ENCODE data around the gene RPL36A. TPM values are rescaled to one million over a fixed set of nuclear protein-coding genes. Genes with fewer than 3 reads are reported as not detected.
A peak's percentile ranks its signal among the peaks of the same experiment; 100 is the strongest.

The RPL36A gene
- total RNA-seq, 2 donors from 2014 or later: 316 to 385 TPM

DNA sequence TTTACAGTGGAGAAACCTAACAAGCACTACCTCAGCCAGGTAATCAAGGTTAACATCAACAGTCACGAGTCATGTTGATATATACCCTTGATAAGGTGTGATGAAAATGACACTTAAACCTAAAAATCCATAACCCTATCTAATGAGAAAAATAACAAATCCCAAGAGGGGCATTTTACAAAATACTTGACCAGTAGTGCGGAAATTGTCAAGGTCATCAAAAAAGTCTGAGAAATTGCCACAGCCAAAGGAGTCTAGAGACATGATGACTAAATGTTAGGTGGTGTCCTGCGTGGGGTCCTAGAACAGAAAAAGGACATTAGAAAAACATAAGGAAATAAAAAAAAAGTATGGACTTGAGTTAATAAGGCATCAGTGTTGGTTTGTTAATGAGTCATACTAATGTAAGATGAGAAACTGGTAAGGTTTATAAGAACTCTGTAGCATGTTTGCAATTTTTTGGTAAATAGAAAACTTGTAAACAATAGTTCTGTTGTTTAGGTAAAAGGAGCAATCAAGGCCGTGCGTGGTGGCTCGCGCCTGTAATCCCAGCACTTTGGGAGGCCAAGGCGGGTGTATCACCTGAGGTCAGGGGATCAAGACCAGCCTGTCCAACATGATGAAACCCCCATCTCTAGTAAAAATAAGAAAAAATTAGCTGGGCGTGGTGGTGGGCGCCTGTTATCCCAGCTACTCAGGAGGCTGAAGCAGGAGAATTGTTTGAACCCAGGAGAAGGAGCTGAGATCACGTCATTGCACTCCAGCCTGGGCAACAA lies 2.9 kb downstream of the RPL36A start:
- Mint-ChIP-seq H3K36me3 (ENCODE audit: low read depth) (peaks cover 32% of the 10 kb centered on the region), H3K4me3 (no peak overlapping the region), H3K27ac (no peak overlapping the region), H3K9me3 (peaks cover 44% of the 10 kb centered on the region), H3K27me3 (ENCODE audit: insufficient read depth) (no peaks in the 10 kb centered on the region), H3K4me1 (peaks cover 2% of the 10 kb centered on the region)
- no peak overlapping the region for H3K27ac ChIP-seq (ENCODE audit: low read depth, low read length)
- H3K4me3 ChIP-seq (ENCODE audit: low read length): peak overlapping the region; percentile 29
- no peak for DNase-seq
- peaks cover 28% of the 10 kb centered on the region for H3K36me3 ChIP-seq (ENCODE audit: control insufficient read depth, insufficient read depth, low read length)
- no peaks in the 10 kb centered on the region for H3K4me1 ChIP-seq (ENCODE audit: control insufficient read depth, insufficient read depth, low read length)
- TF ChIP-seq, protein P1, sequence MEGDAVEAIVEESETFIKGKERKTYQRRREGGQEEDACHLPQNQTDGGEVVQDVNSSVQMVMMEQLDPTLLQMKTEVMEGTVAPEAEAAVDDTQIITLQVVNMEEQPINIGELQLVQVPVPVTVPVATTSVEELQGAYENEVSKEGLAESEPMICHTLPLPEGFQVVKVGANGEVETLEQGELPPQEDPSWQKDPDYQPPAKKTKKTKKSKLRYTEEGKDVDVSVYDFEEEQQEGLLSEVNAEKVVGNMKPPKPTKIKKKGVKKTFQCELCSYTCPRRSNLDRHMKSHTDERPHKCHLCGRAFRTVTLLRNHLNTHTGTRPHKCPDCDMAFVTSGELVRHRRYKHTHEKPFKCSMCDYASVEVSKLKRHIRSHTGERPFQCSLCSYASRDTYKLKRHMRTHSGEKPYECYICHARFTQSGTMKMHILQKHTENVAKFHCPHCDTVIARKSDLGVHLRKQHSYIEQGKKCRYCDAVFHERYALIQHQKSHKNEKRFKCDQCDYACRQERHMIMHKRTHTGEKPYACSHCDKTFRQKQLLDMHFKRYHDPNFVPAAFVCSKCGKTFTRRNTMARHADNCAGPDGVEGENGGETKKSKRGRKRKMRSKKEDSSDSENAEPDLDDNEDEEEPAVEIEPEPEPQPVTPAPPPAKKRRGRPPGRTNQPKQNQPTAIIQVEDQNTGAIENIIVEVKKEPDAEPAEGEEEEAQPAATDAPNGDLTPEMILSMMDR (conservative IDR thresholded peaks at IDR 0.05): no peak
- WGBS, 2 experiments (ENCODE audit: insufficient coverage in 1 of 2, insufficient read length in 1 of 2): 98 to 100% methylated on average over 1 to 9 of the region's 11 CpGs
- H3K27me3 ChIP-seq (ENCODE audit: control insufficient read depth, insufficient read depth, low read length, poor library complexity, severe bottlenecking): no peaks in the 10 kb centered on the region
- no peak overlapping the region for H3K9ac ChIP-seq (ENCODE audit: extremely low read depth, low read length, poor library complexity, severe bottlenecking)
- H3K9me3 ChIP-seq (ENCODE audit: control insufficient read depth, low read length): no peaks in the 10 kb centered on the region

DNA sequence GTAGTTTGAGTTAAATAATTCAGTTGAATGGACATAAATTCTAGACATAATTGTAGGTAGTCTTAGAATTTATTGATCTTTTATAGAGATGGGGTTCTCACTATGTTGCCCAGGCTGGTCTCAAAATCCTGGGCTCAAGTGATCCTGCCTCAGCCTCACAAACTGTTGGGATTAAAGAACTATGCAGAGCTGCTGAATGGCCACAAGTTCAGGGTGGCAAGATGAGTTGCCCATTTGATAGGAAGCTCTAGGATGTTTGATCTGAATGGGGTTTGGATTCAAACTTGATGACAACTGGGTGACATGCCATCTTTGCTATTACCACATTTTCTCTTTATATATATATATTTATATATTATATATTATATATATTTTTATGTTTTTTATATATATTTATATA lies 3.6 kb downstream of the RPL36A start:
- DNase-seq: no peak
- H3K27me3 Mint-ChIP-seq (ENCODE audit: insufficient read depth): no peaks in the 10 kb centered on the region
- Histone ChIP-seq H3K36me3 (ENCODE audit: control insufficient read depth, insufficient read depth, low read length) (peaks cover 28% of the 10 kb centered on the region), H3K4me3 (ENCODE audit: low read length) (no peak overlapping the region), H3K9me3 (ENCODE audit: control insufficient read depth, low read length) (no peaks in the 10 kb centered on the region), H3K27me3 (ENCODE audit: control insufficient read depth, insufficient read depth, low read length, poor library complexity, severe bottlenecking) (no peaks in the 10 kb centered on the region), H3K27ac (ENCODE audit: low read depth, low read length) (no peak overlapping the region), H3K4me1 (ENCODE audit: control insufficient read depth, insufficient read depth, low read length) (no peaks in the 10 kb centered on the region), H3K9ac (ENCODE audit: extremely low read depth, low read length, poor library complexity, severe bottlenecking) (no peak overlapping the region)
- H3K4me1 Mint-ChIP-seq: peaks cover 2% of the 10 kb centered on the region
- H3K27ac Mint-ChIP-seq: no peak overlapping the region
- no peak overlapping the region for H3K4me3 Mint-ChIP-seq
- H3K36me3 Mint-ChIP-seq (ENCODE audit: low read depth): peaks cover 33% of the 10 kb centered on the region
- TF ChIP-seq, protein P1 (conservative IDR thresholded peaks at IDR 0.05): no peak
- H3K9me3 Mint-ChIP-seq: peaks cover 49% of the 10 kb centered on the region

DNA sequence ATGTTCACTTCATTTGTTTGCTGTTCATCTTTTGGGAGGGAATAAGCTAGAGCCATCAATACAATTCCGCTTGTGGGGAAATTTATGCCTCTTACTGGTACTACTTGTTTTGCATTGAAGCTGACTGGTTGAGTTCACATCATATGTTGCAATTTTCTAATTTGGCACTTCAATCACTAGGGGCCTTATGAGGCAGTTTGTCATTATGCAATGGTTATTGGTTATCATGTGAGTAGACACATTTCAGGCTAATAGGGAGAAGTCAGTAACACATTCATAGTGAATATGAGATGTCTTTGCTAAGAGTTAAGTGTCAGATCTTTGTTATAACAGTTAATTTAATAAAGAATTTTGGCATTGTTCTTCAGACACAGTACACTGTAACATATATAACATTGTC lies 5.0 kb downstream of the RPL36A start:
- H3K9me3 Mint-ChIP-seq: peaks cover 58% of the 10 kb centered on the region
- TF ChIP-seq, protein P1 (conservative IDR thresholded peaks at IDR 0.05): no peak
- Histone ChIP-seq H3K27me3 (ENCODE audit: control insufficient read depth, insufficient read depth, low read length, poor library complexity, severe bottlenecking) (no peaks in the 10 kb centered on the region), H3K9ac (ENCODE audit: extremely low read depth, low read length, poor library complexity, severe bottlenecking) (no peak overlapping the region), H3K4me3 (ENCODE audit: low read length) (no peak overlapping the region), H3K27ac (ENCODE audit: low read depth, low read length) (no peak overlapping the region), H3K36me3 (ENCODE audit: control insufficient read depth, insufficient read depth, low read length) (peaks cover 33% of the 10 kb centered on the region), H3K4me1 (ENCODE audit: control insufficient read depth, insufficient read depth, low read length) (no peaks in the 10 kb centered on the region), H3K9me3 (ENCODE audit: control insufficient read depth, low read length) (no peaks in the 10 kb centered on the region)
- no peak overlapping the region for H3K4me3 Mint-ChIP-seq
- no peaks in the 10 kb centered on the region for H3K27me3 Mint-ChIP-seq (ENCODE audit: insufficient read depth)
- 93% methylated on average over 1 of the region's 1 CpG; no CpG with 5 or more reads in 1 of the 2 experiments for WGBS, 2 experiments (ENCODE audit: insufficient coverage in 1 of 2, insufficient read length in 1 of 2)
- no peak overlapping the region for H3K27ac Mint-ChIP-seq
- H3K36me3 Mint-ChIP-seq (ENCODE audit: low read depth): peaks cover 44% of the 10 kb centered on the region
- DNase-seq: no peak
- H3K4me1 Mint-ChIP-seq: peaks cover 2% of the 10 kb centered on the region
